Dendritic cell treated with granulocyte-macrophage colony-stimulating factor and Interleukin-4, amounts not matched to agents 40 ng/mL and 50 ng/mL, for 4 days (primary cell): ENCODE measurements around the gene CA11.
"Not testable (repeated sequence)": the region's sequence is repeated elsewhere in the genome, so short reads cannot be mapped to it uniquely, and the experiment has no call there.

Source experiments
- H3K27ac Mint-ChIP-seq: one replicate; pipeline ENCODE4 v1.8.0; 2022; ENCODE audit warnings: mild to moderate bottlenecking, mixed read lengths
- H3K27me3 Mint-ChIP-seq: one replicate; pipeline ENCODE4 v1.8.0; 2022; ENCODE audit warnings: mild to moderate bottlenecking, mixed read lengths
- H3K36me3 Mint-ChIP-seq: one replicate; pipeline ENCODE4 v1.8.0; 2022; ENCODE audit warnings: low read depth, mixed read lengths
- H3K4me1 Mint-ChIP-seq: one replicate; pipeline ENCODE4 v1.8.0; 2022; ENCODE audit warnings: low read depth, mixed read lengths
- H3K4me3 Mint-ChIP-seq: one replicate; pipeline ENCODE4 v1.8.0; 2022; ENCODE audit warnings: mild to moderate bottlenecking, moderate library complexity, mixed read lengths
- H3K9me3 Mint-ChIP-seq: one replicate; pipeline ENCODE4 v1.8.0; 2022; ENCODE audit warnings: mixed read lengths
- intact Hi-C: fragments of 100-400 bp; cut with micrococcal nuclease; formaldehyde crosslinking; loops from one replicate; pipeline ENCODE4 v1.15.0; 2022

The CA11 gene

GRCh38 chr19:48633148-48634035 is 12.6 kb downstream of the CA11 start:
- Mint-ChIP-seq H3K9me3 (no peaks in the 10 kb centered on the region), H3K4me1 (peaks cover 76% of the 10 kb centered on the region)
- intact Hi-C loops: no loop called here

GRCh38 chr19:48632692-48633147 is 13.3 kb downstream of the CA11 start:
- Mint-ChIP-seq H3K9me3 (no peaks in the 10 kb centered on the region), H3K4me3 (peak overlapping the region; percentile 99), H3K27me3 (no peaks in the 10 kb centered on the region), H3K36me3 (peaks cover 85% of the 10 kb centered on the region), H3K4me1 (peaks cover 71% of the 10 kb centered on the region), H3K27ac (peak overlapping the region; percentile 94)
- intact Hi-C loops: no loop called here

More at GRCh38 chr19:48633148-48634035, 12.6 kb downstream of the CA11 start:
- Mint-ChIP-seq H3K27me3 (no peaks in the 10 kb centered on the region), H3K36me3 (peaks cover 85% of the 10 kb centered on the region), H3K4me3 (peak overlapping the region; percentile 99), H3K27ac (peak overlapping the region; percentile 94)

DNA sequence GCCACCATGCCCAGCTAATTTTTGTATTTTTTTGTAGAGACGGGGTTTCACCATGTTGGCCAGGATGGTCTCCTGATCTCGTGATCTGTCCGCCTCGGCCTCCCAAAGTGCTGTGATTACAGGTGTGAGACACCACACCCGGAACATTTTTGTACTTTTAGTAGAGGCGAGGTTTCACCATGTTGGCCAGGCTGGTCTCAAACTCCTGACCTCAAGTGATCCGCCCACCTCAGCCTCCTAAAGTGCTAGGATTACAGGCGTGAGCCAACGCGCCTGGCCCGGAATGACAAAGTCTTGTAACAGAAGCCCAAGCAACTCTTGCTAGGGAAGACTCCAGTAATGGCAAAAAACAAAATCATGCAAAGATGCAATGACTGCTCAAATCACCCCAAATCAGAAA is 13.7 kb downstream of the CA11 start:
- H3K4me3 Mint-ChIP-seq: peak overlapping the region; percentile 17

DNA sequence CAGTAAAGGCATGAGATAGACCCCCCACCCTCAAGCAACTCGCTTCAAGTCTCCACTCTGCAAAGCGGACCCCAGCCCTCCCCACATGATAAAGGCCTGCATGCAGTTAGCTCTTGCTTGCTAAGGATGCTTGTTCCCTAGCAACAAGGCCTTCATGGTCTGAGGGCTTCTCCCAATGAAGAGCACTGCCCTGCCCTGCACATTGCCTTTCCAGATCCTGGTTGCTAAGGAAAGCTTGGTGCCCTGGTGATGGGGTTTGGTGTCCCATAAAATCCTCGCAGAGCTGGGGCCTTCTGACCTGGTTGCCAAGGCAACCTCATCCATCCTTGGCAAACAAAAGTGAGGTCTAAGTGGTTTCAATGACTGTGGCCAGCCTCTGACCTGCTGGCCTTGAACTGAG is 14.8 kb downstream of the CA11 start:
- Mint-ChIP-seq H3K27me3 (no peaks in the 10 kb centered on the region), H3K27ac (peak overlapping the region; percentile 80), H3K4me3 (no peak overlapping the region), H3K9me3 (no peaks in the 10 kb centered on the region), H3K36me3 (peaks cover 88% of the 10 kb centered on the region), H3K4me1 (peaks cover 67% of the 10 kb centered on the region)
- intact Hi-C loops: no loop called here

More for the DNA sequence above, 13.7 kb downstream of the CA11 start:
- H3K9me3 Mint-ChIP-seq, intact Hi-C loops, H3K27me3 Mint-ChIP-seq: not testable (repeated sequence)
- Mint-ChIP-seq H3K4me1 (peaks cover 68% of the 10 kb centered on the region), H3K36me3 (peaks cover 87% of the 10 kb centered on the region), H3K27ac (peak overlapping the region; percentile 94)

GRCh38 chr19:48630296-48631063 is 15.5 kb downstream of the CA11 start:
- Mint-ChIP-seq H3K4me3 (peak overlapping the region; percentile 47), H3K4me1 (peaks cover 68% of the 10 kb centered on the region), H3K27ac (peak overlapping the region; percentile 80), H3K27me3 (no peaks in the 10 kb centered on the region), H3K36me3 (peaks cover 88% of the 10 kb centered on the region), H3K9me3 (no peaks in the 10 kb centered on the region)
- intact Hi-C loops: no loop called here

DNA sequence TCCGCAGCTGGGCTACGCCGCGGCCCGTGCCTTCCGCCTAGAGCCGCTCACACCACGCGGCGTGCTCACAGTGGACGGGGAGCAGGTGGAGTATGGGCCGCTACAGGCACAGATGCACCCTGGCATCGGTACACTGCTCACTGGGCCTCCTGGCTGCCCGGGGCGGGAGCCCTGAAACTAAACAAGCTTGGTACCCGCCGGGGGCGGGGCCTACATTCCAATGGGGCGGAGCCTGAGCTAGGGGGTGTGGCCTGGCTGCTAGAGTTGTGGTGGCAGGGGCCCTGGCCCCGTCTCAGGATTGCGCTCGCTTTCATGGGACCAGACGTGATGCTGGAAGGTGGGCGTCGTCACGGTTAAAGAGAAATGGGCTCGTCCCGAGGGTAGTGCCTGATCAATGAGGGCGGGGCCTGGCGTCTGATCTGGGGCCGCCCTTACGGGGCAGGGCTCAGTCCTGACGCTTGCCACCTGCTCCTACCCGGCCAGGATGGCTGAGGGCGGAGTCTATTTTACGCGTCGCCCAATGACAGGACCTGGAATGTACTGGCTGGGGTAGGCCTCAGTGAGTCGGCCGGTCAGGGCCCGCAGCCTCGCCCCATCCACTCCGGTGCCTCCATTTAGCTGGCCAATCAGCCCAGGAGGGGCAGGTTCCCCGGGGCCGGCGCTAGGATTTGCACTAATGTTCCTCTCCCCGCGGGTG is 16.2 kb downstream of the CA11 start:
- Mint-ChIP-seq H3K4me1 (peaks cover 68% of the 10 kb centered on the region), H3K36me3 (peaks cover 91% of the 10 kb centered on the region), H3K9me3 (no peaks in the 10 kb centered on the region), H3K27me3 (no peaks in the 10 kb centered on the region), H3K4me3 (no peak overlapping the region), H3K27ac (peak overlapping the region; percentile 80)
- intact Hi-C loops: no loop called here

GRCh38 chr19:48629297-48629598 is 16.7 kb downstream of the CA11 start:
- H3K36me3 Mint-ChIP-seq: peaks cover 92% of the 10 kb centered on the region
- peaks cover 70% of the 10 kb centered on the region for H3K4me1 Mint-ChIP-seq
- H3K4me3 Mint-ChIP-seq: no peak overlapping the region
- intact Hi-C loops: no loop called here
- H3K9me3 Mint-ChIP-seq: no peaks in the 10 kb centered on the region
- H3K27me3 Mint-ChIP-seq: no peaks in the 10 kb centered on the region
- peak overlapping the region; percentile 19 for H3K27ac Mint-ChIP-seq

DNA sequence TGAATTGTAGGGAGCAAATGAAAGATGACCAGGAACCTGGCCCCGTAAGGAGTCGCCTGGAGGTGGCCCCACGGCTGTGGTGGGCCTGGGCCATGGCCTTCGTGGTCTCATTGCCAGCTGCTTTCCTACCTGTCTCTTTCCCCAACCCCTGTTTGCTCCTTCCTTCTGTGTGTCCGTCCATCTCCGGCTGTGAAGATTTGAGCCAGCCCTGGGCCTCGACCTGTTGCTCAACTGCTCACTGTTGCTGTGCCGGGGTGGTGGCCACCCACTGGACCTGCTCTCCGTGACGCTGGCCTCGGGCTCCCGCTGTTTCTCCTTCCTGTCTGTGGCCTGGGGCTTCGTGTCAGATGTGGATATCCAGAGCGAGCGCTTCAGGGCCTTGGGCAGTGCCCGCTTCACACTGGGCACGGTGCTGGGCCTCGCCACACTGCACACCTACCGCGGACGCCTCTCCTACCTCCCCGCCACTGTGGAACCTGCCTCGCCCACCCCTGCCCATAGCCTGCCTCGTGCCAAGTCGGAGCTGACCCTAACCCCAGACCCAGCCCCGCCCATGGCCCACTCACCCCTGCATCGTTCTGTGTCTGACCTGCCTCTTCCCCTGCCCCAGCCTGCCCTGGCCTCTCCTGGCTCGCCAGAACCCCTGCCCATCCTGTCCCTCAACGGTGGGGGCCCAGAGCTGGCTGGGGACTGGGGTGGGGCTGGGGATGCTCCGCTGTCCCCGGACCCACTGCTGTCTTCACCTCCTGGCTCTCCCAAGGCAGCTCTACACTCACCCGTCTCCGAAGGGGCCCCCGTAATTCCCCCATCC is 17.3 kb downstream of the CA11 start:
- intact Hi-C loops: no loop called here
- Mint-ChIP-seq H3K36me3 (peaks cover 98% of the 10 kb centered on the region), H3K27ac (peak overlapping the region; percentile 19), H3K9me3 (no peaks in the 10 kb centered on the region), H3K4me3 (no peak overlapping the region), H3K27me3 (no peaks in the 10 kb centered on the region), H3K4me1 (peaks cover 70% of the 10 kb centered on the region)

- Mint-ChIP-seq H3K27ac (no peak overlapping the region), H3K4me3 (no peak overlapping the region), H3K36me3 (peaks cover 96% of the 10 kb centered on the region), H3K27me3 (no peaks in the 10 kb centered on the region), H3K4me1 (peaks cover 69% of the 10 kb centered on the region), H3K9me3 (no peaks in the 10 kb centered on the region)
- intact Hi-C loops: no loop called here
Measured at GRCh38 chr19:48627865-48628314, 18.1 kb downstream of the CA11 start.

GRCh38 chr19:48627201-48627864 is 18.7 kb downstream of the CA11 start:
- Mint-ChIP-seq H3K4me3 (no peak overlapping the region), H3K4me1 (peaks cover 69% of the 10 kb centered on the region), H3K27me3 (no peaks in the 10 kb centered on the region), H3K9me3 (no peaks in the 10 kb centered on the region), H3K27ac (no peak overlapping the region), H3K36me3 (peaks cover 90% of the 10 kb centered on the region)
- intact Hi-C loops: no loop called here

GRCh38 chr19:48625891-48626327 is 20.1 kb downstream of the CA11 start:
- H3K27me3 Mint-ChIP-seq: no peaks in the 10 kb centered on the region
- peak overlapping the region; percentile 97 for H3K27ac Mint-ChIP-seq
- H3K4me1 Mint-ChIP-seq: peaks cover 69% of the 10 kb centered on the region
- no peak overlapping the region for H3K4me3 Mint-ChIP-seq
- H3K36me3 Mint-ChIP-seq: peaks cover 76% of the 10 kb centered on the region
- no peaks in the 10 kb centered on the region for H3K9me3 Mint-ChIP-seq
- intact Hi-C loops: no loop called here

- no peaks in the 10 kb centered on the region for H3K27me3 Mint-ChIP-seq
- peak overlapping the region; percentile 70 for H3K4me3 Mint-ChIP-seq
- H3K27ac Mint-ChIP-seq: peak overlapping the region; percentile 97
- peaks cover 65% of the 10 kb centered on the region for H3K4me1 Mint-ChIP-seq
- intact Hi-C loops: no loop called here
- no peaks in the 10 kb centered on the region for H3K9me3 Mint-ChIP-seq
- peaks cover 71% of the 10 kb centered on the region for H3K36me3 Mint-ChIP-seq
Measured at GRCh38 chr19:48624791-48625723, 20.9 kb downstream of the CA11 start.
